ENCODE results near the gene ZSWIM4.

- TF ChIP-seq POLR2AphosphoS5 (IDR thresholded peaks at IDR 0.05; ENCODE audit: low read depth, low read length) (no peak), CTCF (IDR thresholded peaks at IDR 0.05) (no peak)
Measured at GRCh38 chr19:13763265-13763664, 32.0 kb upstream of the ZSWIM4 start.

Measured in Panc1 (cell line).